Activated CD4-positive, alpha-beta T cell treated with anti-CD3 and anti-CD28 coated beads, Interleukin-2, Interleukin-6, amounts not matched to agents 100 ng/mL and 50 ng/mL, durations not matched to agents 16 hours and 8 hours (primary cell): Measurements from ENCODE around the gene THSD7A.
A peak's percentile ranks its signal among the peaks of the same experiment; 100 is the strongest.

Source experiments
- DNase-seq: peaks from one replicate; pipeline ENCODE4 v3.0.0-alpha.2; 2020

THSD7A gene

GRCh38 chr7:11831736-11832495, at the start of gene THSD7A:
Gene THSD7A (minus strand): TSS chr7:11832198. CDS start chr7:11831946, 252 bp downstream.
- DNase-seq, result peak; percentile 21

- no peak for DNase-seq
Measured at GRCh38 chr7:11881680-11882079, 49.7 kb upstream of the THSD7A start.

GRCh38 chr7:11875635-11876034, 43.6 kb upstream of the THSD7A start:
- no peak for DNase-seq

- no peak for DNase-seq
Measured at GRCh38 chr7:11865671-11866070, 33.7 kb upstream of the THSD7A start.

- no peak for DNase-seq
Measured at GRCh38 chr7:11858622-11859302, 26.8 kb upstream of the THSD7A start.

- no peak for DNase-seq
Measured at GRCh38 chr7:11858026-11858425, 26.0 kb upstream of the THSD7A start.

GRCh38 chr7:11848251-11848650, 16.3 kb upstream of the THSD7A start:
- DNase-seq, result no peak

- no peak for DNase-seq
Measured at GRCh38 chr7:11847336-11847735, 15.3 kb upstream of the THSD7A start.

- DNase-seq, result no peak
Measured at GRCh38 chr7:11846361-11846955, 14.5 kb upstream of the THSD7A start.

GRCh38 chr7:11843113-11843765, 11.2 kb upstream of the THSD7A start:
- DNase-seq, result no peak

- DNase-seq, result no peak
Measured at GRCh38 chr7:11841657-11842056, 9.7 kb upstream of the THSD7A start.

GRCh38 chr7:11835260-11835659, 3.3 kb upstream of the THSD7A start:
- DNase-seq, result no peak

GRCh38 chr7:11833431-11833830, 1.4 kb upstream of the THSD7A start:
- DNase-seq, result no peak

GRCh38 chr7:11831156-11831735, 752 bp downstream of the THSD7A start:
- no peak for DNase-seq

GRCh38 chr7:11830582-11831155, 1.3 kb downstream of the THSD7A start:
- no peak for DNase-seq

- no peak for DNase-seq
Measured at GRCh38 chr7:11829954-11830353, 2.0 kb downstream of the THSD7A start.

- DNase-seq, result no peak
Measured at GRCh38 chr7:11819947-11820346, 12.1 kb downstream of the THSD7A start.

- DNase-seq, result no peak
Measured at GRCh38 chr7:11819271-11819670, 12.7 kb downstream of the THSD7A start.

GRCh38 chr7:11818281-11818680, 13.7 kb downstream of the THSD7A start:
- no peak for DNase-seq

- DNase-seq, result no peak
Measured at GRCh38 chr7:11817111-11817740, 14.8 kb downstream of the THSD7A start.

GRCh38 chr7:11811709-11812108, 20.3 kb downstream of the THSD7A start:
- no peak for DNase-seq

GRCh38 chr7:11810043-11810625, 21.9 kb downstream of the THSD7A start:
- no peak for DNase-seq
